ENCODE data around the gene GAD1.

GAD1 gene

GRCh38 chr2:170816504-170817092 lies at the start of gene GAD1:
Gene GAD1, plus strand, starts transcription at chr2:170816887. Its CDS starts 1,705 bp downstream, at chr2:170818592.
- peak in 40 of 51 donors; percentile 7 to 76 (median 46) for DNase-seq

DNA sequence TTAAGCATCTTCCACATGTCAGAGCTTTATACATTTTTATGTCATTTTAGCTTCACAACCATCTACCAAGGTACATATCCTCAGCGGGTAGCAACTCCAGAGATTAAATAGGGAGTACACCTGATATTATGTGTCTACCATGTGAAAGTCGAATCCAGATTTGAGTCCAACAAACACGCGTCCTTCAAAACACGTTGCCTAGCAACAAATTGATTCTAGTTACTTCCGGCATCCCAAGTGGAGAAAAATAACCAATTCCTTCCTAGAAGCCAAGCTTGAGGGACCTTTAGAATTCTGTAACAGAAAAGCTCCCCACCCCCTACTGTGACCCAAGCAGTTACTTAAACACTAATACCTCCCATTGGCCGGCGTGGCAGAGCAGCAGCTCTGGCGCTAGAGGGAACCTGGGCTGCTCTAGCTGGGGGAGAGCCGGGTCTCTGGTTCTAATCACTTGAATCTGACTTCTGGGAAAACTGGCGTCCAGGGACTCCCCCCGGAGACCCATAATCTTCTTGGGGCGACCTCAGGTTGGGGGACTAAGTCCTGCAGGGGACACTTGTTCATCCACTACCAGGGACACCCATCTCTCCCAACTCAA lies 46.6 kb upstream of the GAD1 start, which contains the start of gene ERICH2:
Gene ERICH2, plus strand, starts transcription at position 371 of the 598 bp plus-strand sequence. CDS start 304 bp downstream, outside the sequence.
- DNase-seq, result peak in 29 of 51 donors; percentile 7 to 73 (median 24)

- peak in 49 of 51 donors; percentile 14 to 87 (median 67) for DNase-seq
These were observed 45.9 kb upstream of the GAD1 start for GRCh38 chr2:170770606-170771420.

DNA sequence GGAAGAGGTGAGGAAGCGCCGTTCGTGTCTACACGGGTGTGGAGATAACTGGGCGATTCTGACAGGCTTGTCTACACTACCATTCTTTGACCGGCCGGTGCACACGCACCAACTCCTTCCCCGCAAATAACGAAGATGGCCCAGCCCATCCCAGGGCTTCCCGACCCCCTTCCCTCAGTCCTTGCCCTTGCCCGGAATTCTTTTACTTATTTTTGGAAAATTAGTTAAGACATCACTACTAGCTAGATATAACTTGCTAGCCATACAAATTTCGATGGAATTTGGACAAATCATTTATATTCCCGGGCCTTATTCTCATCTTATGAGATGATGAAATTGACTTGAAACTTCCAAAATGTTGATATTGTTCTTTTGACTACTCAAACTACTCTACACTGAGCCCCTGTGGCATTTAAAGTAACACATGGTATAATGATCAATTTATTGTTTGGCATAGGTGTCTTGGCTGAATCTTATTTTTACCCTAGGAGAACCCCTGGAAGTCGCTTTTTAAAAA lies 45.2 kb upstream of the GAD1 start:
- peak in 1 of 51 donors; percentile 43 for DNase-seq

DNA sequence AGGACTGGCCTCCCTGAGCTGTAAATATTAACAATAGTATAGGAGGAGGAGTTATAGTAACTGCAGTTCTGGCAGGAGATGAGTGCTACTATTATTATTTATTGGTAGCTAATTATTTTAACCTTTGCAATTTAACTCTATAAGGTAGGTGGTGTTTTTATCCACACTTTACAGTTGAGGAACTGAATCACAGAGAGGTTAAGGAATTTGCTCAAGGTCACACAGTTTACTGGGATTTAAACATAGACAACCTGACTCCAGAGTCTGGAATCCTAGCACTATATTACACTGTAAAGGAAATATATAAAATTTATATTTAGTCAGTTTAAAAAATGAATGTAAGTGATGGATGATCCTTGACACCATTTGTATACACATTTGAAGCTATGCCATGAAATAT lies 44.4 kb upstream of the GAD1 start:
- no peak for DNase-seq

DNA sequence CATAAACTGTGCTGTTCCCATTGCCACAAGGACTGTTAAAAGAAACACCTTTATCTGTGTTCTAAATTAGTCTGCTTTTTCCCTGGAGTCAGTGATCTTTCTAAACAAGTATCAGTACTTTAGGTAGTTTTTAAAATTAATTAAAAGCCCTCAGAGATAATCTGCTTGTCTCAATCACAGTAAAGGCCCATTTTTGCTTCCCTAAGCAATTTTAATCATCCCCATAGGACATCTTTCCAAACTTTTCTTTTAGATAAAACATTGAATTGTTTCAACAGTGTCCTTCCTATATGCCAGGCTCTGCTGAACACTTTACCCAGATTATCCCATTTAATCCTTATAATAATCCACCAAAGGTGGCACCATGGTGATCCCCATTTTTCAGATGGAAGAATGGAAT lies 42.6 kb upstream of the GAD1 start:
- DNase-seq, result no peak

- no peak for DNase-seq
These were observed 37.8 kb upstream of the GAD1 start for GRCh38 chr2:170778900-170779299.

- no peak for DNase-seq
These were observed 37.4 kb upstream of the GAD1 start for GRCh38 chr2:170779304-170779703.

DNA sequence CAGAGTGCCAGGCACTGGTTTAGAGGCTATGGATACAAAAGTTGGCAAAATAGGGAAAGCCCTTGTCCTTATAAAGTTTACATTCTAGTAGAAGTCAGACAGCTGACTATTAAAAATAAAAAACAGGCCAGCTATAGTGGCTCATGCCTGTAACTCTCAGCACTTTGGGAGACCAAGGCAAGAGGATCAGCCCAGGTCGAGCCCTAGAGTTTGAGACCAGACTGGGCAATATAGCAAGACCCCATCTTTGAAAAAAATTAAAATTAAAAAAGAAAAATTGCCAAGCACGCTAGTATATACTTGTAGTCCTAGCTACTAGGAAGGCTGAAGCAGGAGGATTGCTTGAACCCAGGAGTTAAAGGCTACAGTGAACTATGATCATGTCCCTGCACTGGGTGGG lies 34.0 kb upstream of the GAD1 start:
- no peak for DNase-seq

DNA sequence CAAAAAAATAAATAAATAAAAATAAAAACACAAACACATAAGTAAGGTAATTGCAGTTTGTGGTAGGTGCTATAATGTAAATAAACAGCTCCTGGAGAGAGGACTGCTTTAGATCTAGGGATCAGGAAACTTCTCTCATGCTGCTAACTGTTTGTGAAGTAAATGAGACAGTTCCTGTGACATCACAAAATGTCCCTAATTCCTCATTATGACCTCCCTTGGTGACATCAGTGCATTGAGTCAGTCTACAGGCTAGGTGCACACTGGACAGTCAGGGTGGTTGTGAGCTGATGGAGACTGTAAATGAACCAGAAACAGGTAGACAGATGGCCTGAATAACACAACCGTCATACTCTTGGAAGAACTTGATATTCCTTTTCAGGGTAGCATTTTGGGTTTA lies 33.1 kb upstream of the GAD1 start:
- DNase-seq, result no peak

DNA sequence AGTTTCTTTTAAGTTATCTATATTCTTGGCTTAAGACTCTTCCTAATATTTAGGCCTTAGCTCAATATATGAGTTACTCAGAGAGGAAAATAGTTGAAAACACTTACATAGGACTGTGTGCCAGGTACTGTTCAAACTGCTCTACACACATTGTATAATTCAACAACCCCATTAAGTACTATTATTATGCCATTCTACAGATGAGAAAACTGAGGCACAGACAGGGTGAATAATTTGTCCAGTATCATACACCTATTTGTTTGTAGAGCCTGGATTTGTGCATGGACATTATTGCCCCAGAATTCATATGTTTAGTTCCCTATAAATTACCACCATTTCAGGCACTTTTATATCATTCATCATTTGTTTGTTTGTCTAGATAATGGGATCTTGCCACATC lies 17.7 kb upstream of the GAD1 start:
- no peak for DNase-seq

DNA sequence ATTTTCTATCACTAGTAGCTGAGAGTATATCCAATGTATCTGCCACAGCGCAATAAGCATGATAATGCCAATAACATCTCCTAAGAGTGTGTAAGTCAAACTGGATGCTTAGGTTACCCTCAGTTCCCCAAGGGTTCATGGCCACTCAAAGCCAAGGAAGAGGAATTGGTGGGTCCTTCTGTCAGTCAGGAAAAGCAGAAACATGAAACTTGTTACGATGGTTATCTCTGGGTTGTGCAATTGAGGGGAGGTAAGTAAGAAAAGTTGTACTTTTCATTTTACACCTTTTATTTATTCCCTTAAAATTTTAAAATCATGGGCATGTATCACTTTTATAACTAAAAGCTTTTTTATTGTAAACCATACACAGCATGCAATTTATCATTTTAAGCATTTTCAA lies 10.1 kb upstream of the GAD1 start:
- DNase-seq, result no peak

DNA sequence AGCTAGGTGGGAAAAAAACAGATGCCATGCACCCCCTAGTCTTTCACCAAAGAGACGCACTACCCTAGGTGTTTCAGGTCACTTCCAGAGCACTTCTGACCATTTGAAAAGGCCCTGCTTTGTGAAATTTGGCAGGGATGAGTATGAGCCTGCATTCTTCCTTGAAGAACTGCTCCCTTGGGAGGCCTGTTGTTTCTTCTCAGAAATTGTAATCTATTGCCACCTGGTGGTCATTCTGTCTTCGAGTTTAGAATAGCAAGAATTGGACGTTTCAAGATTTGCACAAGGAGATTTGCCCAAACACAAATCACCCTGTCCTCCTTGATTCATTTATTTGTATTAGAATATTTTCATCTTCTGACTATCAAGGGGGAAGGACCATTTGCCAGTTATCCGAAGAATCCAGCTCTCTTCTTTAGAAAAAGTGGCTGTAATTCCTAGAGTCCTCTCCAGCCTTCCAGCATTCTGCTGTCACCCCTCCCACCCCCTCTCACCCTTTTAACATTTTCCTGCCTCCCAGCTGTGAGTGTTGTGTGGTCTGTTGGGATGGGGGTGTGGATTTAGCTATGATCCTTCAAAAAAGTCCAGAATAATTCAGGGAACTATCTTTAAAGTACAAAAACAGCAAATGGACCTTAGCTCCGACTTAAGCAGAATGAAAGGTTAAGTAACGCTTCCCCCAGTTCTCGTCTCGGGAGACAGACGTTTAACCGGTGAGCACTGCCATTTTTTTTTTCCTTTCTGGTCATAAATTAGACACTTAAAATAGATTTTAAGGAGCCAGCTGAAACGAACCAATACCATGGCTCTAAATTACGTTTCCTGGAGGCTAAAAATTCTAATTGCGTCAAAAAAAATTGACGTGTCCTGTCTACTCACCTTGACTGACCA lies 3.7 kb upstream of the GAD1 start:
- peak in 5 of 51 donors; percentile 23 to 83 (median 41) for DNase-seq

DNA sequence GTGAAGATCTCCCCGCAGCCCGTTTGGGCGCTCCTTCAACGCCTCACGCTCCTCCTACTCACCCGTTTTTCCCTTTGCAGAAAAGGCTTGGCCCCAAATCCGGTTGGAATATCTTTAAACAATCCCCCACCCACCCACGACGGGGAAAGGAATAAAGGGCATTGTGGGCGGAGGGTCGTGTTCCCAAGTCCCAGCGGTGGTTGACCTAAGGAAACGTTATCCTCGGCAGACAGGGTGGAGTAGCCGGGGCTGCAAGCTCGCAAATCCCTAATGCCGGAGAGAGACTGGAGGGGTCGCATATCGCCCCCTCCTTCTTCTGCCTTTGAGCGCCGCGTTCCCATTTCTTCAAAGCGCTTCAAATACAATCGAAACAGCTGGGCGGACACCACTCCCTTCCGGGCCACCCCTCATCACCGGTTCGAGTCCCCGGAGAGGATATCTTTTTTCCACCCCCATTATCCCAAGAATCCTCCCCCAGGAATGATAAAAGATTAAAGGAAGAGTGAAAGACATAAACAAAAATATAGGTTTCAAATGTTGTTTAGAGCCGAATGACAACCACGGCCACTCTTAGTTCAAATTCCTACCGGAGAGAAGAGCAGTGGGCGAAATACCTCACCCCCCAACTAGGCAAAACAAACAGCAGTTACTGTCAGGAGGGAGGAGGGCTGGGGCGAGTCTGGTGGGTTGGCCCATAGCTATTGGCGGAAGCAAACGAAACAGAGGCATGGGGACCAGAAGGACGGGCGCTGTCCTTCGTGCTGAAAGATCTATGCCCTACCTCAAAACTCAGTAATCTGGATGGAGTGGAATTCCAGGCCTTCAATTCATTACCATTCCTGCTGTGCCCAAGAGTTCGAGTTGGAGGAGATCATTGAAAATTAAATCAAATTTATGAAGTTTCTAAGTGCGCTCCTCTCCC lies 2.8 kb upstream of the GAD1 start:
- DNase-seq, result peak in 1 of 51 donors; percentile 56

- DNase-seq, result peak in 1 of 51 donors; percentile 24
These were observed 2.0 kb upstream of the GAD1 start for GRCh38 chr2:170814533-170815230.

GRCh38 chr2:170815311-170815710 lies 1.4 kb upstream of the GAD1 start:
- no peak for DNase-seq

- DNase-seq, result peak in 31 of 51 donors; percentile 15 to 77 (median 35)
These were observed 762 bp upstream of the GAD1 start for GRCh38 chr2:170815746-170816503.

All from hypothalamus (tissue), 51 donors.